HL-60 (cell line): Measurements from ENCODE around the gene DPEP2NB.

Experiments used
- DNase-seq, 2 experiments: peaks; one replicate each; pipeline ENCODE4 v3.0.0-alpha.2; 2010 to 2020; ENCODE audit warnings: low read depth in 1 of 2, low spot score in 1 of 2
- H3K27ac ChIP-seq: fragments of 250-450 bp; sonication (Bioruptor Pico); replicated peaks from 2 replicates; pipeline ENCODE4 v1.5.1; 2020; ENCODE audit warnings: mild to moderate bottlenecking, moderate library complexity
- H3K27me3 ChIP-seq: fragments of 250-450 bp; sonication (Bioruptor Pico); 2 replicates; pipeline ENCODE4 v1.5.1; 2021; ENCODE audit warnings: mild to moderate bottlenecking, moderate library complexity; ENCODE audit not compliant: insufficient read depth, poor library complexity, severe bottlenecking
- H3K4me3 ChIP-seq: replicated peaks from 2 replicates; pipeline ENCODE4 v1.5.1; 2011; ENCODE audit warnings: mild to moderate bottlenecking, control low read depth, low read length; ENCODE audit not compliant: insufficient read depth
- CTCF ChIP-seq: IDR thresholded peaks from one replicate; pipeline ENCODE4 v1.5.1; 2011; ENCODE audit warnings: low read length, control low read depth, inconsistent platforms; ENCODE audit not compliant: insufficient read depth
- GABPA ChIP-seq: IDR thresholded peaks from 2 replicates; pipeline ENCODE4 v1.6.1; 2012; ENCODE audit warnings: low read depth
- POLR2AphosphoS5 ChIP-seq: IDR thresholded peaks from 2 replicates; pipeline ENCODE4 v1.6.1; 2012; ENCODE audit warnings: low read depth
- REST ChIP-seq: IDR thresholded peaks from 2 replicates; pipeline ENCODE4 v1.6.1; 2012; ENCODE audit warnings: low read depth; ENCODE audit not compliant: insufficient replicate concordance
- SPI1 ChIP-seq: IDR thresholded peaks from 2 replicates; pipeline ENCODE4 v1.6.1; 2012; ENCODE audit warnings: low read depth, mild to moderate bottlenecking, borderline replicate concordance

DPEP2NB gene

GRCh38 chr16:67969254-67970039, 46.3 kb downstream of the DPEP2NB start:
- Histone ChIP-seq H3K27me3 (no peaks in the 10 kb centered on the region), H3K27ac (no peak overlapping the region), H3K4me3 (peak overlapping the region; percentile 60)
- no peak for TF ChIP-seq GABPA
- no peak for TF ChIP-seq SPI1
- TF ChIP-seq CTCF = no peak
- no peak for TF ChIP-seq POLR2AphosphoS5
- TF ChIP-seq REST = no peak
- DNase-seq = no peak

- Histone ChIP-seq H3K4me3 (peak within 1 kb of the TSS; percentile 60), H3K27ac (no peak within 1 kb of the TSS), H3K27me3 (no peaks in the 10 kb centered on the region)
- peak; percentile 21 to 59 for DNase-seq
- no peak for TF ChIP-seq SPI1
- no peak for TF ChIP-seq POLR2AphosphoS5
- no peak for TF ChIP-seq REST
- TF ChIP-seq GABPA = no peak
- TF ChIP-seq CTCF = no peak
These were observed 47.1 kb downstream of the DPEP2NB start, which contains the start of gene SLC12A4 for GRCh38 chr16:67968400-67969253. Gene SLC12A4 (minus strand): TSS chr16:67968637. CDS start chr16:67968553, 84 bp downstream.

GRCh38 chr16:67967958-67968399, 47.7 kb downstream of the DPEP2NB start:
- no peaks in the 10 kb centered on the region for H3K27me3 ChIP-seq
- DNase-seq = peak in 1 of 2 experiments; percentile 18
- peak overlapping the region; percentile 60 for H3K4me3 ChIP-seq
- TF ChIP-seq REST (no peak), SPI1 (peak; percentile 58; the same call in 1 of the 2 replicates)
- no peak overlapping the region for H3K27ac ChIP-seq
